A549 (cell line): ENCODE measurements around the gene CSTF1.

Source experiments
- CEBPB ChIP-seq, 2 experiments: fragments of >200 bp in 1 of 2; sonication (Bioruptor Twin) in 1 of 2; formaldehyde crosslinking in 1 of 2; IDR thresholded peaks; 2 replicates each; pipeline ENCODE4 v1.6.1; 2012 to 2016
- ELK1 ChIP-seq: fragments of 150-350 bp; IDR thresholded peaks from 2 replicates; pipeline ENCODE4 v1.6.1; 2014; ENCODE audit warnings: low read depth, mild to moderate bottlenecking, low read length
- MAZ ChIP-seq: fragments of 150-350 bp; IDR thresholded peaks from 2 replicates; pipeline ENCODE4 v1.6.1; 2014; ENCODE audit warnings: antibody characterized with exemption, low read depth, low read length, borderline replicate concordance
- PHF8 ChIP-seq: fragments of 200-600 bp; sonication (generic); IDR thresholded peaks from 2 replicates; pipeline ENCODE4 v1.6.1; 2016; ENCODE audit warnings: low read depth, mild to moderate bottlenecking, antibody characterized with exemption, moderate library complexity, borderline replicate concordance
- POLR2A ChIP-seq: IDR thresholded peaks from 2 replicates; pipeline ENCODE4 v1.6.1; 2012; ENCODE audit warnings: mild to moderate bottlenecking, low read length
- RCOR1 ChIP-seq: fragments of 150-350 bp; IDR thresholded peaks from 2 replicates; pipeline ENCODE4 v1.6.1; 2014; ENCODE audit warnings: antibody characterized with exemption, low read length, low read depth
- SMC3 ChIP-seq: fragments of >200 bp; sonication (Bioruptor Twin); formaldehyde crosslinking; IDR thresholded peaks from 3 replicates; pipeline ENCODE4 v1.6.1; 2018; ENCODE audit warnings: inconsistent platforms
- ZNF302 ChIP-seq: fragments of 250-450 bp; sonication (Bioruptor Pico); IDR thresholded peaks from 2 replicates; pipeline ENCODE4 v1.9.0; 2021; ENCODE audit warnings: inconsistent platforms, mild to moderate bottlenecking, moderate library complexity
- TF ChIP-seq, protein P1 (sequence below): fragments of 200-600 bp; sonication (generic); IDR thresholded peaks from 2 replicates; pipeline ENCODE4 v1.6.1; 2016; ENCODE audit warnings: antibody characterized with exemption, mild to moderate bottlenecking, moderate library complexity
- TF ChIP-seq, protein P2 (sequence below): fragments of >200 bp; sonication (Bioruptor Twin); formaldehyde crosslinking; IDR thresholded peaks from 3 replicates; pipeline ENCODE4 v1.5.1; 2016
- TF ChIP-seq, protein P3 (sequence below): fragments of 250-450 bp; sonication (Bioruptor Pico); IDR thresholded peaks from 2 replicates; pipeline ENCODE4 v1.5.0; 2020; ENCODE audit warnings: low read depth, mild to moderate bottlenecking, moderate library complexity

GRCh38 chr20:56383334-56383733 lies 9.1 kb upstream of the CSTF1 start:
- TF ChIP-seq PHF8, result no peak
- TF ChIP-seq CEBPB (IDR thresholded peaks at IDR 0.05), result no peak
- TF ChIP-seq, protein P1, sequence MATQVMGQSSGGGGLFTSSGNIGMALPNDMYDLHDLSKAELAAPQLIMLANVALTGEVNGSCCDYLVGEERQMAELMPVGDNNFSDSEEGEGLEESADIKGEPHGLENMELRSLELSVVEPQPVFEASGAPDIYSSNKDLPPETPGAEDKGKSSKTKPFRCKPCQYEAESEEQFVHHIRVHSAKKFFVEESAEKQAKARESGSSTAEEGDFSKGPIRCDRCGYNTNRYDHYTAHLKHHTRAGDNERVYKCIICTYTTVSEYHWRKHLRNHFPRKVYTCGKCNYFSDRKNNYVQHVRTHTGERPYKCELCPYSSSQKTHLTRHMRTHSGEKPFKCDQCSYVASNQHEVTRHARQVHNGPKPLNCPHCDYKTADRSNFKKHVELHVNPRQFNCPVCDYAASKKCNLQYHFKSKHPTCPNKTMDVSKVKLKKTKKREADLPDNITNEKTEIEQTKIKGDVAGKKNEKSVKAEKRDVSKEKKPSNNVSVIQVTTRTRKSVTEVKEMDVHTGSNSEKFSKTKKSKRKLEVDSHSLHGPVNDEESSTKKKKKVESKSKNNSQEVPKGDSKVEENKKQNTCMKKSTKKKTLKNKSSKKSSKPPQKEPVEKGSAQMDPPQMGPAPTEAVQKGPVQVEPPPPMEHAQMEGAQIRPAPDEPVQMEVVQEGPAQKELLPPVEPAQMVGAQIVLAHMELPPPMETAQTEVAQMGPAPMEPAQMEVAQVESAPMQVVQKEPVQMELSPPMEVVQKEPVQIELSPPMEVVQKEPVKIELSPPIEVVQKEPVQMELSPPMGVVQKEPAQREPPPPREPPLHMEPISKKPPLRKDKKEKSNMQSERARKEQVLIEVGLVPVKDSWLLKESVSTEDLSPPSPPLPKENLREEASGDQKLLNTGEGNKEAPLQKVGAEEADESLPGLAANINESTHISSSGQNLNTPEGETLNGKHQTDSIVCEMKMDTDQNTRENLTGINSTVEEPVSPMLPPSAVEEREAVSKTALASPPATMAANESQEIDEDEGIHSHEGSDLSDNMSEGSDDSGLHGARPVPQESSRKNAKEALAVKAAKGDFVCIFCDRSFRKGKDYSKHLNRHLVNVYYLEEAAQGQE, result no peak
- TF ChIP-seq, protein P2, sequence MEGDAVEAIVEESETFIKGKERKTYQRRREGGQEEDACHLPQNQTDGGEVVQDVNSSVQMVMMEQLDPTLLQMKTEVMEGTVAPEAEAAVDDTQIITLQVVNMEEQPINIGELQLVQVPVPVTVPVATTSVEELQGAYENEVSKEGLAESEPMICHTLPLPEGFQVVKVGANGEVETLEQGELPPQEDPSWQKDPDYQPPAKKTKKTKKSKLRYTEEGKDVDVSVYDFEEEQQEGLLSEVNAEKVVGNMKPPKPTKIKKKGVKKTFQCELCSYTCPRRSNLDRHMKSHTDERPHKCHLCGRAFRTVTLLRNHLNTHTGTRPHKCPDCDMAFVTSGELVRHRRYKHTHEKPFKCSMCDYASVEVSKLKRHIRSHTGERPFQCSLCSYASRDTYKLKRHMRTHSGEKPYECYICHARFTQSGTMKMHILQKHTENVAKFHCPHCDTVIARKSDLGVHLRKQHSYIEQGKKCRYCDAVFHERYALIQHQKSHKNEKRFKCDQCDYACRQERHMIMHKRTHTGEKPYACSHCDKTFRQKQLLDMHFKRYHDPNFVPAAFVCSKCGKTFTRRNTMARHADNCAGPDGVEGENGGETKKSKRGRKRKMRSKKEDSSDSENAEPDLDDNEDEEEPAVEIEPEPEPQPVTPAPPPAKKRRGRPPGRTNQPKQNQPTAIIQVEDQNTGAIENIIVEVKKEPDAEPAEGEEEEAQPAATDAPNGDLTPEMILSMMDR, result no peak
- TF ChIP-seq ELK1, result no peak
- no peak for TF ChIP-seq SMC3
- no peak for TF ChIP-seq ZNF302 (CRISPR knock-in tag)
- TF ChIP-seq RCOR1, result no peak
- TF ChIP-seq MAZ, result no peak
- TF ChIP-seq POLR2A, result no peak
- TF ChIP-seq, protein P3, sequence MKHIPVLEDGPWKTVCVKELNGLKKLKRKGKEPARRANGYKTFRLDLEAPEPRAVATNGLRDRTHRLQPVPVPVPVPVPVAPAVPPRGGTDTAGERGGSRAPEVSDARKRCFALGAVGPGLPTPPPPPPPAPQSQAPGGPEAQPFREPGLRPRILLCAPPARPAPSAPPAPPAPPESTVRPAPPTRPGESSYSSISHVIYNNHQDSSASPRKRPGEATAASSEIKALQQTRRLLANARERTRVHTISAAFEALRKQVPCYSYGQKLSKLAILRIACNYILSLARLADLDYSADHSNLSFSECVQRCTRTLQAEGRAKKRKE (CRISPR knock-in tag), result no peak
